Measurements from ENCODE around the gene IFI27L1. TPM values are rescaled to one million over a fixed set of nuclear protein-coding genes. Genes with fewer than 3 reads are reported as not detected.

IFI27L1 gene
- total and polyA plus RNA-seq, 2 experiments from 2014 or later: 9.7 to 28.6 TPM

GRCh38 chr14:94058674-94059138, 22.4 kb upstream of the IFI27L1 start:
- ATAC-seq: no peak
- no peak overlapping the region for H3K27ac Mint-ChIP-seq

More at GRCh38 chr14:94058674-94059138, 22.4 kb upstream of the IFI27L1 start:
- no peak overlapping the region for H3K4me3 Mint-ChIP-seq
- Histone ChIP-seq H3K4me1 (ENCODE audit: insufficient read depth) (peaks cover 7% of the 10 kb centered on the region; the same call in 1 of the 2 replicates), H3K79me2 (replicated peaks; ENCODE audit: insufficient read depth) (peaks cover 28% of the 10 kb centered on the region), H4K20me1 (replicated peaks; ENCODE audit: insufficient read depth) (peaks cover 7% of the 10 kb centered on the region; the same call in 1 of the 2 replicates), H2AFZ (no peak overlapping the region), H3K36me3 (ENCODE audit: insufficient read depth) (peaks cover 26% of the 10 kb centered on the region), H3K27me3 (ENCODE audit: insufficient read depth) (no peaks in the 10 kb centered on the region), H3K4me2 (no peak overlapping the region), H3K4me3 (no peak overlapping the region), H3K27ac (ENCODE audit: low read depth) (no peak overlapping the region), H3F3A (replicated peaks; ENCODE audit: low read depth) (no peaks in the 10 kb centered on the region), H3K9me2 (ENCODE audit: insufficient read depth) (no peaks in the 10 kb centered on the region)
- no peaks in the 10 kb centered on the region for H3K9me3 Mint-ChIP-seq
- H3K27me3 Mint-ChIP-seq (ENCODE audit: insufficient read depth, low read depth, poor library complexity): peaks cover 2% of the 10 kb centered on the region
- DNase-seq (ENCODE audit: low spot score): no peak
- H3K36me3 Mint-ChIP-seq (ENCODE audit: low read depth): peaks cover 78% of the 10 kb centered on the region
- TF ChIP-seq ZNF462 (CRISPR knock-in tag; IDR thresholded peaks at IDR 0.05) (no peak), JUNB (IDR thresholded peaks at IDR 0.05; ENCODE audit: unreplicated experiment) (no peak), EZH2 (IDR thresholded peaks at IDR 0.05; ENCODE audit: low read depth, unreplicated experiment) (no peak), POLR2AphosphoS5 (IDR thresholded peaks at IDR 0.05; ENCODE audit: low read depth) (no peak), STAT1 (IDR thresholded peaks at IDR 0.05; ENCODE audit: unreplicated experiment) (no peak), NANOG (IDR thresholded peaks at IDR 0.05; ENCODE audit: borderline replicate concordance) (no peak), ZNF331 (CRISPR knock-in tag; IDR thresholded peaks at IDR 0.05; ENCODE audit: low read depth) (no peak), CREB1 (CRISPR knock-in tag; IDR thresholded peaks at IDR 0.05; ENCODE audit: low read depth) (no peak)
- peaks cover 13% of the 10 kb centered on the region for H3K4me1 Mint-ChIP-seq

Measured in GM23338 (cell line).